ENCODE results near the gene CEND1.

The CEND1 gene

GRCh38 chr11:788009-788640 is 1.8 kb downstream of the CEND1 start:
- Histone ChIP-seq H3K79me2 (ENCODE audit: control insufficient read depth, low read length) (peaks cover 6% of the 10 kb centered on the region), H3K27me3 (ENCODE audit: control insufficient read depth, low read length) (no peaks in the 10 kb centered on the region), H3K9me3 (ENCODE audit: control insufficient read depth, insufficient read depth, low read length) (no peaks in the 10 kb centered on the region), H3F3A (ENCODE audit: control insufficient read depth, insufficient read depth) (0 out of 2 replicates have a peak, but pooled peaks cover 4% of the 10 kb centered on the region), H3K9me2 (replicated peaks; ENCODE audit: control insufficient read depth, low read length) (no peaks in the 10 kb centered on the region), H3K27ac (ENCODE audit: low read depth, low read length) (no peak overlapping the region), H3K4me3 (ENCODE audit: low read length) (no peak overlapping the region), H3K4me1 (ENCODE audit: control insufficient read depth, low read length) (peaks cover 21% of the 10 kb centered on the region), H3K36me3 (ENCODE audit: control insufficient read depth, low read length) (peaks cover 3% of the 10 kb centered on the region; the same call in 1 of the 2 replicates), H4K20me1 (ENCODE audit: control insufficient read depth, insufficient read depth, low read depth, low read length) (no peaks in the 10 kb centered on the region), H3K4me2 (ENCODE audit: low read length) (peak overlapping the region; percentile 44; the same call in 1 of the 2 replicates)
- TF ChIP-seq EZH2phosphoT487 (IDR thresholded peaks at IDR 0.05; ENCODE audit: borderline replicate concordance, low read length) (no peak), CTCF (IDR thresholded peaks at IDR 0.05; ENCODE audit: low read depth, low read length, poor library complexity, severe bottlenecking) (peak; percentile 35)

GRCh38 chr11:787084-787675 is 2.7 kb downstream of the CEND1 start:
- H3K27ac ChIP-seq (ENCODE audit: low read depth, low read length) = no peak overlapping the region
- peaks cover 21% of the 10 kb centered on the region for H3K4me1 ChIP-seq (ENCODE audit: control insufficient read depth, low read length)
- H3F3A ChIP-seq (ENCODE audit: control insufficient read depth, insufficient read depth) = 0 out of 2 replicates have a peak, but pooled peaks cover 4% of the 10 kb centered on the region
- H3K36me3 ChIP-seq (ENCODE audit: control insufficient read depth, low read length) = no peaks in the 10 kb centered on the region; the same call in 1 of the 2 replicates
- H3K79me2 ChIP-seq (ENCODE audit: control insufficient read depth, low read length) = peaks cover 6% of the 10 kb centered on the region
- no peak for TF ChIP-seq CTCF (IDR thresholded peaks at IDR 0.05; ENCODE audit: low read depth, low read length, poor library complexity, severe bottlenecking)
- TF ChIP-seq EZH2phosphoT487 (IDR thresholded peaks at IDR 0.05; ENCODE audit: borderline replicate concordance, low read length) = no peak
- H3K27me3 ChIP-seq (ENCODE audit: control insufficient read depth, low read length) = no peaks in the 10 kb centered on the region
- H3K9me2 ChIP-seq (replicated peaks; ENCODE audit: control insufficient read depth, low read length) = no peaks in the 10 kb centered on the region
- no peaks in the 10 kb centered on the region for H3K9me3 ChIP-seq (ENCODE audit: control insufficient read depth, insufficient read depth, low read length)
- H3K4me2 ChIP-seq (ENCODE audit: low read length) = no peak overlapping the region
- H4K20me1 ChIP-seq (ENCODE audit: control insufficient read depth, insufficient read depth, low read depth, low read length) = no peaks in the 10 kb centered on the region
- H3K4me3 ChIP-seq (ENCODE audit: low read length) = no peak overlapping the region

GRCh38 chr11:786235-787083 is 3.4 kb downstream of the CEND1 start:
- Histone ChIP-seq H3K79me2 (ENCODE audit: control insufficient read depth, low read length) (peaks cover 6% of the 10 kb centered on the region), H3K4me3 (ENCODE audit: low read length) (no peak overlapping the region), H4K20me1 (ENCODE audit: control insufficient read depth, insufficient read depth, low read depth, low read length) (no peaks in the 10 kb centered on the region), H3K9me3 (ENCODE audit: control insufficient read depth, insufficient read depth, low read length) (no peaks in the 10 kb centered on the region), H3K4me2 (ENCODE audit: low read length) (no peak overlapping the region), H3K27me3 (ENCODE audit: control insufficient read depth, low read length) (no peaks in the 10 kb centered on the region), H3K4me1 (ENCODE audit: control insufficient read depth, low read length) (peaks cover 21% of the 10 kb centered on the region), H3F3A (ENCODE audit: control insufficient read depth, insufficient read depth) (0 out of 2 replicates have a peak, but pooled peaks cover 4% of the 10 kb centered on the region), H3K27ac (ENCODE audit: low read depth, low read length) (no peak overlapping the region), H3K9me2 (replicated peaks; ENCODE audit: control insufficient read depth, low read length) (no peaks in the 10 kb centered on the region), H3K36me3 (ENCODE audit: control insufficient read depth, low read length) (no peaks in the 10 kb centered on the region; the same call in 1 of the 2 replicates)
- TF ChIP-seq EZH2phosphoT487 (IDR thresholded peaks at IDR 0.05; ENCODE audit: borderline replicate concordance, low read length) (no peak), CTCF (IDR thresholded peaks at IDR 0.05; ENCODE audit: low read depth, low read length, poor library complexity, severe bottlenecking) (no peak)

All from DOHH2 (cell line).